ENCODE data around the gene GRAMD2A. TPM values are rescaled to one million over a fixed set of nuclear protein-coding genes. Genes with fewer than 3 reads are reported as not detected.

Gene GRAMD2A
- polyA plus RNA-seq, 3 donors, result not detected

- H3K4me2 ChIP-seq (replicated peaks; ENCODE audit: extremely low read depth, low read length, poor library complexity, severe bottlenecking), result no peak overlapping the region
- Mint-ChIP-seq H3K4me3 (no peak overlapping the region), H3K27ac (peak overlapping the region in 4 of 7 donors; percentile 2 to 87 (median 60)), H3K36me3 (peaks cover 72 to 76% of the 10 kb centered on the region in 2 donors), H3K4me1 (peaks cover 31% of the 10 kb centered on the region), H3K9me3 (peaks cover 0 to 11% (median 3%) of the 10 kb centered on the region in 7 donors), H3K27me3 (ENCODE audit: low read depth in 3 of 3) (peaks cover 24 to 32% (median 26%) of the 10 kb centered on the region in 3 donors)
- no peak overlapping the region for H3K9ac ChIP-seq (ENCODE audit: insufficient read depth, low read length, poor library complexity, severe bottlenecking)
- H3K36me3 ChIP-seq (replicated peaks in 1 of 2; ENCODE audit: control insufficient read depth in 1 of 2, insufficient read depth in 2 of 2, low read length in 2 of 2), result peaks cover 65 to 66% of the 10 kb centered on the region in 2 donors
- H2AFZ ChIP-seq (ENCODE audit: insufficient read depth, low read depth, low read length, poor library complexity, severe bottlenecking), result no peak overlapping the region
- peaks cover 70% of the 10 kb centered on the region for H4K20me1 ChIP-seq (ENCODE audit: insufficient read depth, low read length)
- H3K27ac ChIP-seq (ENCODE audit: low read depth in 1 of 2, low read length in 2 of 2), result peak overlapping the region in 1 of 2 donors; percentile 62
- H3K9me3 ChIP-seq (replicated peaks in 1 of 2; ENCODE audit: control insufficient read depth in 1 of 2, insufficient read depth in 1 of 2, low read length in 2 of 2), result no peaks in the 10 kb centered on the region
- H3K27me3 ChIP-seq (ENCODE audit: control insufficient read depth in 2 of 2, insufficient read depth in 2 of 2, low read length in 2 of 2), result peaks cover 3 to 24% of the 10 kb centered on the region in 2 donors
- peaks cover 11% of the 10 kb centered on the region for H3K79me2 ChIP-seq (ENCODE audit: insufficient read depth, low read length)
- H3K4me3 ChIP-seq (replicated peaks in 1 of 3; ENCODE audit: low read depth in 2 of 3, low read length in 3 of 3), result no peak overlapping the region
- peak; percentile 92 for TF ChIP-seq CTCF (IDR thresholded peaks at IDR 0.05)
- WGBS (ENCODE audit: insufficient coverage), result no CpG with 5 or more reads among the region's 2 CpGs
- peaks cover 24 to 33% of the 10 kb centered on the region in 2 donors for H3K4me1 ChIP-seq (ENCODE audit: control insufficient read depth in 1 of 2, insufficient read depth in 2 of 2, low read length in 2 of 2)
- DNase-seq, result peak; percentile 69 to 75 (median 71)
- intact Hi-C loops (cut with micrococcal nuclease), result loop anchor here (2.0 to 10.0 kb wide), 8 partner anchors 33 to 475 kb away; partner anchors contain the start of genes PARP6 (in 2 of the 2), ARIH1 (in 1 of the 2), MYO9A (in 1 of the 2) and PKM (in 1 of the 2)
These were observed 2.2 kb upstream of the GRAMD2A start for GRCh38 chr15:72199721-72200212.

DNA sequence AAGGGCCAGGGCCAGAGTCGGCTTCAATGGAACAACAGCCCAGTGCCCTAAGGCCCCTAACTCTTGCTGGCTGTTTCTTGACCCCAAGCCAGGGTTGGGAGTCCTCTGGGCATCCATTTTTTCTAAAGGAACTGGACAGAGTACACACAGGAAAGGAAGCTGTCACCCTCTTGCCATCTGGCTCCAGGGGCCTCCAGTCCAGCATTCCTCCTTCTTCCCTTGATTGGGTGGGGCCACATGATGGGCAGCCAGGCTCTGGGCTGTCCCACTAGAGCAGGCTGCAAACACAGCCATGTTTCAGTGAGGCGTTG lies 1.6 kb upstream of the GRAMD2A start:
- H2AFZ ChIP-seq (ENCODE audit: insufficient read depth, low read depth, low read length, poor library complexity, severe bottlenecking), result no peak overlapping the region
- no peak overlapping the region for H3K9ac ChIP-seq (ENCODE audit: insufficient read depth, low read length, poor library complexity, severe bottlenecking)
- intact Hi-C loops (cut with micrococcal nuclease), result loop anchor here (2.0 to 10.0 kb wide), 7 partner anchors 33 to 476 kb away; partner anchors contain the start of genes PARP6 (in 2 of the 2), ARIH1 (in 1 of the 2), MYO9A (in 1 of the 2) and PKM (in 1 of the 2)
- peaks cover 59 to 60% of the 10 kb centered on the region in 2 donors for H3K36me3 ChIP-seq (replicated peaks in 1 of 2; ENCODE audit: control insufficient read depth in 1 of 2, insufficient read depth in 2 of 2, low read length in 2 of 2)
- H3K9me3 Mint-ChIP-seq, result peaks cover 0 to 11% (median 3%) of the 10 kb centered on the region in 7 donors
- H3K27me3 ChIP-seq (ENCODE audit: control insufficient read depth in 2 of 2, insufficient read depth in 2 of 2, low read length in 2 of 2), result peaks cover 3 to 24% of the 10 kb centered on the region in 2 donors
- H3K4me3 Mint-ChIP-seq, result no peak overlapping the region
- no peak overlapping the region for H3K27ac ChIP-seq (ENCODE audit: low read depth in 1 of 2, low read length in 2 of 2)
- no peak overlapping the region for H3K4me3 ChIP-seq (replicated peaks in 1 of 3; ENCODE audit: low read depth in 2 of 3, low read length in 3 of 3)
- peaks cover 35% of the 10 kb centered on the region for H3K4me1 Mint-ChIP-seq
- WGBS (ENCODE audit: insufficient coverage), result 100% methylated on average over 2 of the region's 2 CpGs
- H4K20me1 ChIP-seq (ENCODE audit: insufficient read depth, low read length), result peaks cover 64% of the 10 kb centered on the region
- H3K4me1 ChIP-seq (ENCODE audit: control insufficient read depth in 1 of 2, insufficient read depth in 2 of 2, low read length in 2 of 2), result peaks cover 26 to 36% of the 10 kb centered on the region in 2 donors
- DNase-seq, result no peak
- no peak overlapping the region for H3K4me2 ChIP-seq (replicated peaks; ENCODE audit: extremely low read depth, low read length, poor library complexity, severe bottlenecking)
- no peaks in the 10 kb centered on the region for H3K9me3 ChIP-seq (replicated peaks in 1 of 2; ENCODE audit: control insufficient read depth in 1 of 2, insufficient read depth in 1 of 2, low read length in 2 of 2)
- TF ChIP-seq CTCF (IDR thresholded peaks at IDR 0.05), result no peak
- no peak overlapping the region for H3K27ac Mint-ChIP-seq
- peaks cover 5% of the 10 kb centered on the region for H3K79me2 ChIP-seq (ENCODE audit: insufficient read depth, low read length)
- H3K36me3 Mint-ChIP-seq, result peaks cover 66 to 70% of the 10 kb centered on the region in 2 donors
- peaks cover 24 to 32% (median 26%) of the 10 kb centered on the region in 3 donors for H3K27me3 Mint-ChIP-seq (ENCODE audit: low read depth in 3 of 3)
